SK-N-SH (cell line): ENCODE results near the gene GLIS2. TPM values are rescaled to one million over a fixed set of nuclear protein-coding genes. Genes with fewer than 3 reads are reported as not detected.

Experiments
- CTCF ChIA-PET: fragments of 300-600, 350-600 bp; formaldehyde crosslinking; extraction: SDS; loops from one replicate; lab custom pipeline; 2021; lab: Yijun Ruan, JAX
- POLR2A ChIA-PET: fragments of 350-600 bp; sonication (Branson Sonifier 250); formaldehyde crosslinking; extraction: SDS; loops from one replicate; lab custom pipeline; 2020; ENCODE audit warnings: antibody characterized with exemption, inconsistent platforms; lab: Yijun Ruan, JAX
- DNase-seq: peaks from one replicate; pipeline ENCODE4 v3.0.0; 2012
- H2AFZ ChIP-seq: fragments of 200-600 bp; sonication (generic); 2 replicates; pipeline ENCODE4 v1.8.1; 2016; ENCODE audit warnings: antibody characterized with exemption, mild to moderate bottlenecking, low read depth
- H3F3A ChIP-seq: fragments of 200-600 bp; sonication (generic); replicated peaks from 2 replicates; pipeline ENCODE3; 2016; ENCODE audit warnings: antibody characterized with exemption, mild to moderate bottlenecking; ENCODE audit not compliant: insufficient read depth
- H3K27ac ChIP-seq, 2 experiments: fragments of 200-500 bp in 1 of 2; fragments of 200-600 bp in 1 of 2; sonication (Bioruptor generic) in 1 of 2; sonication (generic), shearing (Covaris generic) in 1 of 2; 2 replicates each; pipeline versions ENCODE4 v1.5.1 to v1.6.1; 2014 to 2016; ENCODE audit warnings: low read depth in 2 of 2, inconsistent platforms in 1 of 2, low read length in 1 of 2, mild to moderate bottlenecking in 1 of 2, mixed read lengths in 1 of 2
- H3K27me3 ChIP-seq: fragments of 200-600 bp; sonication (generic), shearing (Covaris generic); 2 replicates; pipeline ENCODE4 v1.6.1; 2016; ENCODE audit warnings: mixed run types; ENCODE audit not compliant: insufficient read depth
- H3K36me3 ChIP-seq, 2 experiments: fragments of 200-500 bp in 1 of 2; fragments of 200-600 bp in 1 of 2; sonication (Bioruptor generic) in 1 of 2; sonication (generic) in 1 of 2; replicated peaks in 1 of 2; 2 replicates each; pipeline versions ENCODE3 to v1.5.1; 2014 to 2016; ENCODE audit warnings: low read length in 1 of 2, mild to moderate bottlenecking in 1 of 2; ENCODE audit not compliant: insufficient read depth in 2 of 2, control insufficient read depth in 1 of 2
- H3K4me1 ChIP-seq, 2 experiments: fragments of 200-500 bp in 1 of 2; fragments of 200-600 bp in 1 of 2; sonication (Bioruptor generic) in 1 of 2; sonication (generic), shearing (Covaris generic) in 1 of 2; 2 replicates each; pipeline versions ENCODE4 v1.5.1 to v1.6.1; 2014 to 2016; ENCODE audit warnings: low read depth in 1 of 2, low read length in 1 of 2, mixed run types in 1 of 2; ENCODE audit not compliant: insufficient read depth in 2 of 2, control insufficient read depth in 1 of 2
- H3K4me2 ChIP-seq: fragments of 200-600 bp; sonication (generic), shearing (Covaris generic); 2 replicates; pipeline ENCODE4 v1.6.1; 2017; ENCODE audit warnings: mixed run types
- H3K4me3 ChIP-seq, 2 experiments: fragments of 200-500 bp in 1 of 2; fragments of 200-600 bp in 1 of 2; sonication (Bioruptor generic) in 1 of 2; sonication (generic), shearing (Covaris generic) in 1 of 2; 2 replicates each; pipeline versions ENCODE4 v1.5.1 to v1.8.1; 2014 to 2016; ENCODE audit warnings: low read depth in 2 of 2, inconsistent platforms in 1 of 2, low read length in 1 of 2, mild to moderate bottlenecking in 1 of 2, mixed read lengths in 1 of 2, moderate library complexity in 1 of 2
- H3K79me2 ChIP-seq: fragments of 200-600 bp; sonication (generic); 2 replicates; pipeline ENCODE4 v1.8.1; 2017; ENCODE audit warnings: mild to moderate bottlenecking; ENCODE audit not compliant: insufficient read depth
- H3K9ac ChIP-seq: fragments of 200-600 bp; sonication (generic); 2 replicates; pipeline ENCODE4 v1.6.1; 2017; ENCODE audit warnings: mixed run types
- H3K9me2 ChIP-seq: fragments of 200-600 bp; sonication (generic); 2 replicates; pipeline ENCODE4 v1.6.1; 2017; ENCODE audit warnings: mixed run types
- H3K9me3 ChIP-seq: fragments of 200-600 bp; sonication (generic); 2 replicates; pipeline ENCODE4 v1.6.1; 2017; ENCODE audit warnings: mixed run types, mild to moderate bottlenecking, moderate library complexity
- H4K20me1 ChIP-seq: fragments of 200-600 bp; sonication (generic); 2 replicates; pipeline ENCODE4 v1.6.1; 2017; ENCODE audit warnings: mild to moderate bottlenecking, mixed run types; ENCODE audit not compliant: insufficient read depth
- CHD2 ChIP-seq: fragments of 150-350 bp; IDR thresholded peaks from 2 replicates; pipeline ENCODE4 v1.6.1; 2018; ENCODE audit warnings: low read length; ENCODE audit not compliant: partially characterized antibody
- ELF1 ChIP-seq: IDR thresholded peaks from 2 replicates; pipeline ENCODE4 v1.4.0; 2012
- EZH2phosphoT487 ChIP-seq: fragments of 200-600 bp; sonication (generic); IDR thresholded peaks from 2 replicates; pipeline ENCODE4 v1.6.1; 2017; ENCODE audit warnings: low read depth, mixed run types, mild to moderate bottlenecking, antibody characterized with exemption, moderate library complexity, borderline replicate concordance
- FOXJ3 ChIP-seq: sonication (generic); formaldehyde crosslinking; IDR thresholded peaks from 2 replicates; pipeline ENCODE4 v1.5.1; 2020; ENCODE audit warnings: mild to moderate bottlenecking, missing genetic modification reagents
- FOXM1 ChIP-seq: IDR thresholded peaks from 2 replicates; pipeline ENCODE4 v1.4.0; 2012; ENCODE audit warnings: low read depth, mild to moderate bottlenecking
- GABPA ChIP-seq: IDR thresholded peaks from 2 replicates; pipeline ENCODE4 v1.4.0; 2012; ENCODE audit warnings: low read depth, mild to moderate bottlenecking
- GATA2 ChIP-seq: sonication (generic); formaldehyde crosslinking; IDR thresholded peaks from 2 replicates; pipeline ENCODE4 v1.5.0; 2020; ENCODE audit warnings: mild to moderate bottlenecking, missing genetic modification reagents
- MEF2A ChIP-seq: IDR thresholded peaks from 2 replicates; pipeline ENCODE4 v1.4.0; 2012; ENCODE audit warnings: low read depth, borderline replicate concordance
- MXI1 ChIP-seq: IDR thresholded peaks from 2 replicates; pipeline ENCODE4 v1.6.1; 2012; ENCODE audit warnings: mild to moderate bottlenecking, low read depth, low read length, improper control_type of control experiment
- RCOR1 ChIP-seq: fragments of 150-350 bp; IDR thresholded peaks from 2 replicates; pipeline ENCODE4 v1.6.1; 2017; ENCODE audit warnings: antibody characterized with exemption, low read length
- SIN3A ChIP-seq: IDR thresholded peaks from 2 replicates; pipeline ENCODE4 v1.6.1; 2012; ENCODE audit warnings: low read depth, mild to moderate bottlenecking, low read length, moderate library complexity, borderline replicate concordance
- TAF1 ChIP-seq: IDR thresholded peaks from 2 replicates; pipeline ENCODE4 v1.6.1; 2012; ENCODE audit warnings: low read depth, mild to moderate bottlenecking, low read length, moderate library complexity, borderline replicate concordance
- TCF12 ChIP-seq: IDR thresholded peaks from 2 replicates; pipeline ENCODE4 v1.4.0; 2012
- TEAD4 ChIP-seq: IDR thresholded peaks from 2 replicates; pipeline ENCODE4 v1.4.0; 2012; ENCODE audit warnings: mild to moderate bottlenecking, borderline replicate concordance; ENCODE audit not compliant: insufficient read depth
- WGBS: methylation state at CpG from one replicate; pipeline ENCODE4 v1.1.6; 2017; ENCODE audit warnings: low lambda C conversion rate; 5-methylcytosine and 5-hydroxymethylcytosine counted together
- polyA plus RNA-seq, 3 experiments: library from polyadenylated mRNA; depleted of rRNA; stranded (reverse); fragments of >200 nt; gene quantifications; 2 replicates each; pipeline ENCODE4 v1.2.3, GENCODE V29; 2012
- TF ChIP-seq, protein P1 (sequence below): fragments of 200-600 bp; sonication (generic); IDR thresholded peaks from 2 replicates; pipeline ENCODE4 v1.6.1; 2017; ENCODE audit warnings: antibody characterized with exemption, mild to moderate bottlenecking, moderate library complexity
- TF ChIP-seq, protein P2 (sequence below): IDR thresholded peaks from 2 replicates; pipeline ENCODE4 v1.4.0; 2012; ENCODE audit warnings: low read depth
- TF ChIP-seq, protein P3 (sequence below): fragments of 150-350 bp; IDR thresholded peaks from 2 replicates; pipeline ENCODE4 v1.6.1; 2016; ENCODE audit warnings: mild to moderate bottlenecking, low read depth, low read length
- TF ChIP-seq, protein P4 (sequence below): IDR thresholded peaks from 2 replicates; pipeline ENCODE4; 2012

GLIS2 gene
- polyA plus RNA-seq, 1 of the 3 experiments (the other 2 are of a cell fraction), result 6.5 TPM

- TF ChIP-seq RCOR1, result no peak
- peak; percentile 20; the same call in 1 of the 2 replicates for TF ChIP-seq MXI1
- no peak for TF ChIP-seq FOXJ3 (CRISPR knock-in tag)
- TF ChIP-seq, protein P1, sequence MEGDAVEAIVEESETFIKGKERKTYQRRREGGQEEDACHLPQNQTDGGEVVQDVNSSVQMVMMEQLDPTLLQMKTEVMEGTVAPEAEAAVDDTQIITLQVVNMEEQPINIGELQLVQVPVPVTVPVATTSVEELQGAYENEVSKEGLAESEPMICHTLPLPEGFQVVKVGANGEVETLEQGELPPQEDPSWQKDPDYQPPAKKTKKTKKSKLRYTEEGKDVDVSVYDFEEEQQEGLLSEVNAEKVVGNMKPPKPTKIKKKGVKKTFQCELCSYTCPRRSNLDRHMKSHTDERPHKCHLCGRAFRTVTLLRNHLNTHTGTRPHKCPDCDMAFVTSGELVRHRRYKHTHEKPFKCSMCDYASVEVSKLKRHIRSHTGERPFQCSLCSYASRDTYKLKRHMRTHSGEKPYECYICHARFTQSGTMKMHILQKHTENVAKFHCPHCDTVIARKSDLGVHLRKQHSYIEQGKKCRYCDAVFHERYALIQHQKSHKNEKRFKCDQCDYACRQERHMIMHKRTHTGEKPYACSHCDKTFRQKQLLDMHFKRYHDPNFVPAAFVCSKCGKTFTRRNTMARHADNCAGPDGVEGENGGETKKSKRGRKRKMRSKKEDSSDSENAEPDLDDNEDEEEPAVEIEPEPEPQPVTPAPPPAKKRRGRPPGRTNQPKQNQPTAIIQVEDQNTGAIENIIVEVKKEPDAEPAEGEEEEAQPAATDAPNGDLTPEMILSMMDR, result no peak
- no peak for TF ChIP-seq MEF2A
- no peak for TF ChIP-seq GATA2 (CRISPR knock-in tag)
- no peak for TF ChIP-seq ELF1
- TF ChIP-seq, all 33 proteins: peak for 1
- DNase-seq, result peak; percentile 70
- Histone ChIP-seq H3K79me2 (no peaks in the 10 kb centered on the region), H3K4me3 (peak overlapping the region; percentile 52 to 56), H3F3A (peaks cover 10% of the 10 kb centered on the region), H3K9me2 (no peaks in the 10 kb centered on the region), H3K27ac (peak overlapping the region; percentile 39 to 77; a peak in 3 of 4 replicates), H3K4me2 (peak overlapping the region; percentile 68), H3K27me3 (no peaks in the 10 kb centered on the region), H3K4me1 (peaks cover 0 to 16% of the 10 kb centered on the region in 2 experiments; a peak in 1 of 4 replicates), H3K9me3 (no peaks in the 10 kb centered on the region), H2AFZ (peak overlapping the region; percentile 86; the same call in 1 of the 2 replicates), H3K9ac (peak overlapping the region; percentile 36; the same call in 1 of the 2 replicates), H4K20me1 (no peaks in the 10 kb centered on the region), H3K36me3 (no peaks in the 10 kb centered on the region)
- POLR2A ChIA-PET, result interaction anchor here (1.0 to 2.8 kb wide), 3 partner anchors 9 to 33 kb away, joined by 3 to 14 read pairs (median 5); partner anchors contain the start of gene GLIS2
- CTCF ChIA-PET, result interaction anchor here (0.6 to 2.4 kb wide), 10 partner anchors 9 to 106 kb away, joined by 3 to 11 read pairs (median 4); partner anchors contain the start of gene GLIS2
- 72% methylated on average over 12 of the region's 16 CpGs for WGBS
Observed at GRCh38 chr16:4306470-4307214, 9.2 kb upstream of the GLIS2 start.

DNA sequence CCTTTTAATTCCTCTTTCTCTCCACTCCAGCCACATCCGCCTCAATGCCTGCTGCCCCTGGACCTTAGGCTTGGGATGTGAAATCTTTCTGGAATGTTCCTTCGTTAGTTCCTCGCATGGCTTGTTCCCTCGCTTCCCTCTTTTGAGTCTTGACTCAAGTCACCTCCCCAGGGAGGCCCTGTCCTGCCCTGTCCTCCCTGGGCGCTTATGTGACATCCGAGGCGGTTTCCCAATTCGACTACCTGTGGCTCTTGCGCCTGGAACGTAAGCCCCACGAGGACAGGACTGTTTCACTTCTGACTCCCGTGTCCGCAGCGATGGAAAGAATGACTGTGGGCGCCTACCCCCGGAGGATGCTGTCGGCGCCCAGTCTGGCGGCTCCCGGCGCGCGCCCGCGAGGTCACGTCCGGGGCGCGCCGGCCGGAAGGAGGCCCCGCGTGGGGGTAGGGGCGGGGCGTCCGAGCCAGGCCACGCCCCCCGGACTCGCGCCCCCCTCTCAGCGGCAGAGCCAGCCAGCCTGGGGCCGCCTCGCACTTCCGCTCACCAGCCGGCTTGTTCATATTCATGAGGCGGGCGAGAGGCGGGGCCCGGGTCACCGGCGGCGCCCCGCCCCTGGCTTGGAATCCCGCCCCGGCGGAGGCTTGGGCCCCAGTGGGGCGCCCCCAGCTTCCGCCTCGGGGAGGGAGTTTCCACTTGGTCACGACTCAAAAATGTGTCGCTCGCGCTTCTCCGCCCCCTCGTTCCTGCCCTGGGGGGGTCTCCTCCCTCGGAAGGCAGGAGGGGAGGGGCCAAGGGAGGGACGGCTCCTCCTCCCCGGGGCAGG lies 8.4 kb upstream of the GLIS2 start:
- Histone ChIP-seq H3K4me2 (peak overlapping the region; percentile 68), H3K9me3 (no peaks in the 10 kb centered on the region), H3K4me3 (peak overlapping the region; percentile 52 to 56), H4K20me1 (no peaks in the 10 kb centered on the region), H3K9ac (peak overlapping the region; percentile 36; the same call in 1 of the 2 replicates), H2AFZ (peak overlapping the region; percentile 86), H3K27me3 (no peaks in the 10 kb centered on the region), H3K4me1 (peaks cover 0 to 16% of the 10 kb centered on the region in 2 experiments; a peak in 1 of 4 replicates), H3K36me3 (no peaks in the 10 kb centered on the region), H3F3A (peaks cover 10% of the 10 kb centered on the region), H3K79me2 (no peaks in the 10 kb centered on the region), H3K27ac (peak overlapping the region; percentile 39 to 77; a peak in 3 of 4 replicates), H3K9me2 (no peaks in the 10 kb centered on the region)
- ChIA-PET POLR2A (interaction anchor here (1.3 to 2.8 kb wide), 2 partner anchors 13 to 33 kb away, joined by 4 to 14 read pairs; no protein-coding TSS in a partner anchor), CTCF (interaction anchor here (0.9 to 2.7 kb wide), 12 partner anchors 8 to 95 kb away, joined by 3 to 11 read pairs (median 4); partner anchors contain the start of gene GLIS2)
- 31% methylated on average over 20 of the region's 68 CpGs for WGBS
- peak; percentile 99 for DNase-seq
- TF ChIP-seq CHD2 (peak; percentile 4), FOXM1 (no peak), TCF12 (no peak), TEAD4 (peak; percentile 70), GABPA (peak; percentile 52; the same call in 1 of the 2 replicates), SIN3A (peak; percentile 21; the same call in 1 of the 2 replicates), EZH2phosphoT487 (no peak), GATA2 (CRISPR knock-in tag) (no peak), TAF1 (no peak), MXI1 (peak; percentile 58; the same call in 1 of the 2 replicates)
- TF ChIP-seq, protein P2, sequence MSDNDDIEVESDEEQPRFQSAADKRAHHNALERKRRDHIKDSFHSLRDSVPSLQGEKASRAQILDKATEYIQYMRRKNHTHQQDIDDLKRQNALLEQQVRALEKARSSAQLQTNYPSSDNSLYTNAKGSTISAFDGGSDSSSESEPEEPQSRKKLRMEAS, result no peak
- TF ChIP-seq, protein P3, sequence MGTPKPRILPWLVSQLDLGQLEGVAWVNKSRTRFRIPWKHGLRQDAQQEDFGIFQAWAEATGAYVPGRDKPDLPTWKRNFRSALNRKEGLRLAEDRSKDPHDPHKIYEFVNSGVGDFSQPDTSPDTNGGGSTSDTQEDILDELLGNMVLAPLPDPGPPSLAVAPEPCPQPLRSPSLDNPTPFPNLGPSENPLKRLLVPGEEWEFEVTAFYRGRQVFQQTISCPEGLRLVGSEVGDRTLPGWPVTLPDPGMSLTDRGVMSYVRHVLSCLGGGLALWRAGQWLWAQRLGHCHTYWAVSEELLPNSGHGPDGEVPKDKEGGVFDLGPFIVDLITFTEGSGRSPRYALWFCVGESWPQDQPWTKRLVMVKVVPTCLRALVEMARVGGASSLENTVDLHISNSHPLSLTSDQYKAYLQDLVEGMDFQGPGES, result no peak
- TF ChIP-seq, protein P4, sequence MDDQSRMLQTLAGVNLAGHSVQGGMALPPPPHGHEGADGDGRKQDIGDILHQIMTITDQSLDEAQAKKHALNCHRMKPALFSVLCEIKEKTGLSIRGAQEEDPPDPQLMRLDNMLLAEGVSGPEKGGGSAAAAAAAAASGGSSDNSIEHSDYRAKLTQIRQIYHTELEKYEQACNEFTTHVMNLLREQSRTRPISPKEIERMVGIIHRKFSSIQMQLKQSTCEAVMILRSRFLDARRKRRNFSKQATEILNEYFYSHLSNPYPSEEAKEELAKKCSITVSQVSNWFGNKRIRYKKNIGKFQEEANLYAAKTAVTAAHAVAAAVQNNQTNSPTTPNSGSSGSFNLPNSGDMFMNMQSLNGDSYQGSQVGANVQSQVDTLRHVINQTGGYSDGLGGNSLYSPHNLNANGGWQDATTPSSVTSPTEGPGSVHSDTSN, result peak; percentile 62
